ENCODE measurements around the gene MARK4.
A peak's percentile ranks its signal among the peaks of the same experiment; 100 is the strongest.

MARK4 gene

DNA sequence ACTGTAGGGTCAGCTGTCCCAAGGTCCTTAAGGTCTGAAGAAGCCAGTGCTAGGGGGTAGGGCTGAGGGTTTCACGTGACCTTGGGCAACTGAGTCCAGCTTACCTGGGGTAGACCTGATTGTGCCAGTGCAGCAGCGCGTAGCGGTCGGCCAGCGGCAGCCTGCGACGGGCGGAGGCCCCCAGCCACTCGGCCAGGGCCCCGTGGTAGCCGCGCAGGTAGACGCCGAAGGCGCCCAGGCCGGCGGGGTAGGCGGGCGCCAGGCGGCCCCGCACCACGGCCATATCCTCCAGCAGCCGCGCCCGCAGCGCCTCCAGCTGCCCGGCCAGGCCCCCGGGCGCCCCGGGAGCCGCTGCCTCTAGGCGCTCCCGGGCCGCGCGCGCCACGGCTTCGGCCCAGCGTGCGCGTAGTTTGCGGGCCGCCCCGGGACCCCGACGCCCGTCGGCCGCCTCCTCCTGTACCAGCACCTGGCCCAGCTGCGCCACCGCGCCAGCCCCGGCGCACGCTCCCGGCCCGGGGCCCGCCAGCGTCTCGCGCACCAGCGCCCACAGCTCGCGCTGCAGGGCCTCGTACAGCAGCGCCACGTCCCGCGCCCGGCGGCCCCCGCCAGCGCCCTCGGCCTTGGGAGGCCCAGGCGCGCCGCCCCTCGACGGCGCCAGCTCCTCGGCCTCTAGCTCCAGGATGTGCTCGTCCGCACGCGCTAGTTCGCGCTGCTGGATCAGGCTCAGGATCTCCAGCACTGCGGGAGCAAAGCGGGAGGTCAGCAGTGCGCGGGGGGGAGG, 16.8 kb upstream of the MARK4 start:
- H3K4me1 Mint-ChIP-seq = peaks cover 42% of the 10 kb centered on the region
- H3K9me3 Mint-ChIP-seq = peaks cover 7% of the 10 kb centered on the region
- peaks cover 24% of the 10 kb centered on the region for H3K36me3 Mint-ChIP-seq (ENCODE audit: low read depth)
- peak overlapping the region; percentile 70 for H3K4me3 Mint-ChIP-seq
- H3K27ac Mint-ChIP-seq = no peak overlapping the region
- DNase-seq = peak; percentile 56
- TF ChIP-seq, protein P1, sequence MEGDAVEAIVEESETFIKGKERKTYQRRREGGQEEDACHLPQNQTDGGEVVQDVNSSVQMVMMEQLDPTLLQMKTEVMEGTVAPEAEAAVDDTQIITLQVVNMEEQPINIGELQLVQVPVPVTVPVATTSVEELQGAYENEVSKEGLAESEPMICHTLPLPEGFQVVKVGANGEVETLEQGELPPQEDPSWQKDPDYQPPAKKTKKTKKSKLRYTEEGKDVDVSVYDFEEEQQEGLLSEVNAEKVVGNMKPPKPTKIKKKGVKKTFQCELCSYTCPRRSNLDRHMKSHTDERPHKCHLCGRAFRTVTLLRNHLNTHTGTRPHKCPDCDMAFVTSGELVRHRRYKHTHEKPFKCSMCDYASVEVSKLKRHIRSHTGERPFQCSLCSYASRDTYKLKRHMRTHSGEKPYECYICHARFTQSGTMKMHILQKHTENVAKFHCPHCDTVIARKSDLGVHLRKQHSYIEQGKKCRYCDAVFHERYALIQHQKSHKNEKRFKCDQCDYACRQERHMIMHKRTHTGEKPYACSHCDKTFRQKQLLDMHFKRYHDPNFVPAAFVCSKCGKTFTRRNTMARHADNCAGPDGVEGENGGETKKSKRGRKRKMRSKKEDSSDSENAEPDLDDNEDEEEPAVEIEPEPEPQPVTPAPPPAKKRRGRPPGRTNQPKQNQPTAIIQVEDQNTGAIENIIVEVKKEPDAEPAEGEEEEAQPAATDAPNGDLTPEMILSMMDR (IDR thresholded peaks at IDR 0.05) = no peak
- peaks cover 76% of the 10 kb centered on the region for H3K27me3 Mint-ChIP-seq (ENCODE audit: low read depth, poor library complexity)

DNA sequence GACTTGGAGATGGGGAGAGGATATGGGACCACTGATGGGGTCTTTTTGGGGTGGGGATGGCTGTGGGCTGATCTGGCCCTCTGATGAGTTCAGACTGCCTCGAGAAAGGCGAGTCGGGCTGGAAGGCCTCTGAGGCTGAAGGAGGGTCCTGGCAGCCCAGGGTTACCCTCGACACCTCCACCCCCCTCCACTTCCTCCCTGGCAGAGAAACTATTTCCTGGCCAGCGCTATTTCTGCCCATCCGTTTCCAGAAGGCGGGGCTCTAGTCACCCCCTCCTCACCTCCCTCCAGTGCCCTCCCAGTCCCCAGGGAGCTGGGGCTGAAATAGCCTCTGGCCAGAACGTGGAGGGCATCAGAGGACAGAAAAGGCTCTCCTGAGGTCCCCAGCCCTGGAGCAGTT, 15.6 kb upstream of the MARK4 start:
- H3K36me3 Mint-ChIP-seq (ENCODE audit: low read depth) = peaks cover 24% of the 10 kb centered on the region
- peaks cover 82% of the 10 kb centered on the region for H3K27me3 Mint-ChIP-seq (ENCODE audit: low read depth, poor library complexity)
- TF ChIP-seq, protein P1 (IDR thresholded peaks at IDR 0.05) = no peak
- no peak overlapping the region for H3K27ac Mint-ChIP-seq
- H3K9me3 Mint-ChIP-seq = peaks cover 7% of the 10 kb centered on the region
- peak overlapping the region; percentile 45 for H3K4me3 Mint-ChIP-seq
- no peak for DNase-seq
- peaks cover 42% of the 10 kb centered on the region for H3K4me1 Mint-ChIP-seq

DNA sequence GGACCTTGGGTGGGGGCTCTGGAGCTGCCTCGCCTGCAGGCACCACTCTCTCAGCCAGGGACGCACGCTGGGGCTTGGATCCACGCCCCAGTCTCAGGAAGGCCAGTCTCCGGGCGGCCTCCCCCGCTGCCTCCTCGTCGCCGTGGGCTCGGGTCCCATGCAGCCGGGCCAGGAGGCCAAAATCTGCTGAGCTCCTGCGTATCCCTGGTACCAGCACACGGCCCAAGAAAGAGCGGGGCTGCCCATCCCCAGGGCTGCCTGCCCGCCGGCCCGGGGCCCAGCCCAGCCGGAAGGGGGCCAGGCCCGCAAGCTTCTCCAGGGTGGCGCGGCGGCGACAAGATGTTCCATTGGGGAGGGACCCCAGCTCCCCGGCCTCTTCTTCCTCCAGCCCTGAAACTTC, 12.5 kb upstream of the MARK4 start:
- Mint-ChIP-seq H3K4me3 (no peak overlapping the region), H3K27me3 (ENCODE audit: low read depth, poor library complexity) (peaks cover 62% of the 10 kb centered on the region), H3K9me3 (peaks cover 4% of the 10 kb centered on the region), H3K36me3 (ENCODE audit: low read depth) (peaks cover 10% of the 10 kb centered on the region), H3K27ac (no peak overlapping the region), H3K4me1 (peaks cover 53% of the 10 kb centered on the region)
- TF ChIP-seq, protein P1 (IDR thresholded peaks at IDR 0.05) = no peak
- DNase-seq = no peak

DNA sequence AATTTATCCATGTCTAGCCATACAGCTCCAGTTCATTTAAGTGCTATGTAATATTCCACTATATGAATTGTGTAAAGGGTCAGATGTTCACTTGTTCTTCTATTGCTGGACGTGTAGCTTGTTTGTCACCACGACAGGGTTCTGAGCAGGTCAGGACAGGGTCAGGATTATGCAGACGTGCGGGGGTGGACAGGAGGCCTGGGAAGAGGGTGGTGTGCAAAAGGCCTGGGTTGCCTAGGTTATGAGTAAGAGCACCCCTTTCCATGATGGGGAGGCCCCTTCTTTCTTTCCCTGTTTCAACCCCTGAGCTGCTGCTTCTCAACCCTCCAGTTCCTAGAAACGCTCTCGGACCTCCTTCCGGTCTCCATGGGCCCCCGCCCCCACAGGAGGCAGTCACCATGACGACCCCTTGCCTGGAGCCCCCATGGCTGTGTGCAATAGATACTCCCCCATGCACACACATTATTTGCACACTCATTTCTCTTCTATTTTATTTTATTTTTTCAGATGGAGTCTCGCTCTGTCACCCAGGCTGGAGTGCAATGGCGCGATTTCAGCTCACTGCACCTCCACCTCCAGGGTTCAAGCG, 7.8 kb upstream of the MARK4 start:
- DNase-seq = no peak
- Mint-ChIP-seq H3K27me3 (ENCODE audit: low read depth, poor library complexity) (peaks cover 34% of the 10 kb centered on the region), H3K4me3 (no peak overlapping the region), H3K4me1 (peaks cover 45% of the 10 kb centered on the region), H3K9me3 (no peaks in the 10 kb centered on the region), H3K36me3 (ENCODE audit: low read depth) (no peaks in the 10 kb centered on the region), H3K27ac (peak overlapping the region; percentile 40)
- TF ChIP-seq, protein P1 (IDR thresholded peaks at IDR 0.05) = no peak

DNA sequence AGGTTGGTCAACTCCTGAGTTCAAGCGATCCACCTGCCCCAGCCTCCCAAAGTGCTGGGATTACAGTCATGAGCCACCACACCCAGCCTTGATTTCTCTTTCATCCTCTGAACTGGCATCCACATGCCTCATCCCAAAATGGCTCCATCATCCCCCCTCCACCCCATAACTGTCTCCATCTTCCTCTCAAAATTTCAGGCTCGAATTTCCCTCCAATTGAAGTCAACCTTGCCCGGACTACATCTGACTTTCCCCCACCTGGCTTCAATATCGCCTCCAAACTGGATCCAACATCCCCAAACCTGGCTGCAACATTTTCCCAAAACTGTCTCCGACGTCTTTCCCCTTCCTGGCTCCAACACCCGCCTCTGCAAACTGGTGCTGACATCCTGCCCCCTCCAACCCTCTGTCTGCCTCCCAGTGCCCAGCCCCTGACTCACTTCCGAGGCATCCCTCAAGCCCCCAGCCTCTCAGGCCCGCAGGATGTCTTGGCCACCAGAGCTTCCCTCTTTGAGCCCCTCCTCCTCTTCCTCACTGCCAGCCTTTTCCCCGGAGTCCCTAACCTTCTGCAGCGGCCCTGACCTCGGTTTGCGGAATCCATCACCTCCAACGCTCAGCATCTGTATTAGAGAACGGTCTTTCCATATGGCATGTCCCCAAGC, 6.8 kb upstream of the MARK4 start:
- Mint-ChIP-seq H3K4me1 (peaks cover 45% of the 10 kb centered on the region), H3K36me3 (ENCODE audit: low read depth) (no peaks in the 10 kb centered on the region), H3K27me3 (ENCODE audit: low read depth, poor library complexity) (peaks cover 38% of the 10 kb centered on the region), H3K4me3 (peak overlapping the region; percentile 67), H3K9me3 (no peaks in the 10 kb centered on the region), H3K27ac (peak overlapping the region; percentile 9)
- DNase-seq = no peak
- TF ChIP-seq, protein P1 (IDR thresholded peaks at IDR 0.05) = no peak
